Measurements from ENCODE around the gene SPG21.
"Not testable (repeated sequence)": the region's sequence is repeated elsewhere in the genome, so short reads cannot be mapped to it uniquely, and the experiment has no call there.

DNA sequence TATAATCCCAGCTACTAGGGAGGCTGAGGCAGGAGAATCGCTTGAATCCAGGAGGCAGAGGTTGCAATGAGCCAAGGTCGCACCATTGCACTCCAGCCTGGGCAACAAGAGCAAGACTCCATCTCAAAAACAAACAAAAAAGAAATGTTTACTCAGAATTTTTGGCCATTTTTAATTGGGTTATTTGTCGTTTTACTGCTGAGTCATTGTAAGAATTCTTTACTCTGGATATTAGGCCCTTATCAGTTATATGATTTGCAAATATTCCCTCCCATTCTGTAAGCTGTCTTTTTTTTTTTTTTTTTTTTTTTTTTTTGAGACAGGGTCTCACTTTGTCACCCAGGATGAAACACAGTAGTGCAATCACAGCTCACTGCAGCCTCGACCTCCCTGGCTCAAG lies 21.5 kb upstream of the SPG21 start:
- TF ChIP-seq POLR2AphosphoS5 (IDR thresholded peaks at IDR 0.05) = not testable (repeated sequence)
- TF ChIP-seq, protein P1, sequence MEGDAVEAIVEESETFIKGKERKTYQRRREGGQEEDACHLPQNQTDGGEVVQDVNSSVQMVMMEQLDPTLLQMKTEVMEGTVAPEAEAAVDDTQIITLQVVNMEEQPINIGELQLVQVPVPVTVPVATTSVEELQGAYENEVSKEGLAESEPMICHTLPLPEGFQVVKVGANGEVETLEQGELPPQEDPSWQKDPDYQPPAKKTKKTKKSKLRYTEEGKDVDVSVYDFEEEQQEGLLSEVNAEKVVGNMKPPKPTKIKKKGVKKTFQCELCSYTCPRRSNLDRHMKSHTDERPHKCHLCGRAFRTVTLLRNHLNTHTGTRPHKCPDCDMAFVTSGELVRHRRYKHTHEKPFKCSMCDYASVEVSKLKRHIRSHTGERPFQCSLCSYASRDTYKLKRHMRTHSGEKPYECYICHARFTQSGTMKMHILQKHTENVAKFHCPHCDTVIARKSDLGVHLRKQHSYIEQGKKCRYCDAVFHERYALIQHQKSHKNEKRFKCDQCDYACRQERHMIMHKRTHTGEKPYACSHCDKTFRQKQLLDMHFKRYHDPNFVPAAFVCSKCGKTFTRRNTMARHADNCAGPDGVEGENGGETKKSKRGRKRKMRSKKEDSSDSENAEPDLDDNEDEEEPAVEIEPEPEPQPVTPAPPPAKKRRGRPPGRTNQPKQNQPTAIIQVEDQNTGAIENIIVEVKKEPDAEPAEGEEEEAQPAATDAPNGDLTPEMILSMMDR (IDR thresholded peaks at IDR 0.05) = not testable (repeated sequence)

Data from breast epithelium (tissue), 3 donors.